HG03159 (cell line): ENCODE results near the gene COL23A1.

Experiments
- ATAC-seq: cut with Tn5 transposase; IDR thresholded peaks from one replicate; pipeline ENCODE4 v1.9.1; 2021; ENCODE audit warnings: mild to moderate bottlenecking, moderate library complexity; ENCODE audit not compliant: unreplicated experiment

Gene COL23A1

GRCh38 chr5:178440181-178440580, 150.0 kb downstream of the COL23A1 start:
- no peak for ATAC-seq

DNA sequence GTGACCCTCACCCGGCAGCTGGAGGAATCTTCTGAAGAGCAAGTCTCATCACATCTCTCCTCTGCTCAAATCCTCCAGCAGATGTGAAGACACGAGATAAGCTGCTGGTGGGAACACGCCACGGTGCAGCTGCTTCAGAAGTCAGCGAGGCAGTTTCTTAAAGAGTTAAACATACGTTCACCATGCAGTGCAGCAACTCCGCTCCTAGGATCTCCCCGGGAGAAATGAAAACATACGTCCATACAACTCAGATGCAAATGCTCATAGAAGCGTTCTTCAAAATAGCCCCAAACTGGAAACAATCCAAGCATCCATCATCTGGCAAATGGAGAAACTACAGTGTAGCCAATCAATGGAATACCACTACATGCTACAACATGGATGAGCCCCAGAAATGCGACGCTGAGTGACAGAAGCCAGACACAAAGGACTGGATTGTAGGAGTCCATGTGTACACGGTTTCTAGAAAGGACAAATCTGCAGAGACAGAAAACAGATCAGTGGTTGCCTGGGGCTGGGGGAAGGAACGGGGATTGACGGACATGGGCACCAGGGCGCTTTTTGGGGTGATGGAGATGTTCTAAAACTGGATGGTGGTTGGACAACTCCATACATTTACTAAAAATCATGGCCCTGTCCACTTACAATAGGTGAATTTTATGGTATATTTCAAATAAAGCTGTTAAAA, 150.6 kb downstream of the COL23A1 start:
- ATAC-seq: no peak

GRCh38 chr5:178438796-178439195, 151.4 kb downstream of the COL23A1 start:
- no peak for ATAC-seq

- ATAC-seq: no peak
Observed at GRCh38 chr5:178437386-178438075, 152.7 kb downstream of the COL23A1 start.

- ATAC-seq: no peak
Observed at GRCh38 chr5:178436326-178436940, 153.8 kb downstream of the COL23A1 start.

DNA sequence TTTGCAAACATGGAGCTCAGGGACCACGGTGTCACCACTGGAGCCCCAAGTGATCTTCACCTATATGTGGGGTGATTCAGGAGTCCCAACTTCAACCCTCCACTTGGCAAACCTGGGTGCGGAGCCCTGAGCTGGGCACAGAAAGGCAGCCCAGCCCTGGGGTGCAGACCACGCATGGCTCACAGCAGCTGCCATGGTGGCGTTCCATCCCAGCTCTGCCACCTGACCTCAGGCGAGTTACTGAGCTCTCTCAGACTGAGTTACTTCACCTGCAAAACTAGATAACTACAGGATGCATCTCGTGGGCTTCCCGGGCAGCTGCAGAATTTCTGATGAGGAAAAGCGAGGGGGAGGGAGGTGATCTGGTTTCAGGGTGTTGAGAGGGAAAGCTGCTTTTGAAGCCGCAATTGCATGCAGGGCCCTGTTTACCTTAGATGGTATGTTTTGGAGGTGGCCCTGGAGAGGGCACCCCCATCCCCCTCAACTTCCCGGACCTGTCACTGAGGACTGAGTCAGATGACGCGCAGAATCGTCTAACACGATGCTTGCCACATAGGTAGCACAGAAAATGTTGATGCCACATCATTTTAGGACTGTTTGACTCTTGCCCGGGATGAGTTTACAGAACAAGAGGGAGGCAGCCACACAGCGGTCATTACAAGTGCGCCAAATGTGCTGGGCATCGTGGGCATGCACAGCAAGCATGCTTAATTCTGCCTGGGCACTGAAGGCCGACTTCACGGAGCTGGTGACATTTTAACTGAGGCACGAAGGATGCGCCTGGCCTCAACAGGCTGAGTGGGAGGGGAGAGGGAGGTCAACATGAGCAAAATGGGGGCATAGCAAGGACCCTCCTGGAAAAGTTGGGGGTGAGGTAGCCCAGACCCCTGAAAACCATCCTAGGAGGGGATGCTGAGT, 154.6 kb downstream of the COL23A1 start:
- no peak for ATAC-seq

DNA sequence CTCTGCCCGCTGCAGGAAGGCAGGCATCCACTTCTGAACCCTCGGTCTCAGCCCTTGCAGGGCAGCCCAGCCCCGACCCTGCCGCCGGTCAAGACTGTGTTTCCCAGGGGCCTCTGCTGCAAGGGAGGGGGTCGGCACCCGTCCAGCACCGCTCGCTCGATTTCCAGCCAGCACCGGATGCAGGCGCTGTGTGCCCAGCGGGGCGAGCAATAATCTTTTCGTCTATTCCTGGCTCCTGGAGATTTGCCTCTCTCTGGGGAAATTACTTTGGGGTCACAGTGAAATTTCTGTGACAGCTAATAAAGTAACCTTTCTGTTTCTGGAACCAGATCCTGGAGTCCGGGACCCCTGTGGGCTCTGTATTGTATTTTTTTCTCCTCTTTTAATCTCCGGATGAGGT, 155.3 kb downstream of the COL23A1 start:
- ATAC-seq: no peak

DNA sequence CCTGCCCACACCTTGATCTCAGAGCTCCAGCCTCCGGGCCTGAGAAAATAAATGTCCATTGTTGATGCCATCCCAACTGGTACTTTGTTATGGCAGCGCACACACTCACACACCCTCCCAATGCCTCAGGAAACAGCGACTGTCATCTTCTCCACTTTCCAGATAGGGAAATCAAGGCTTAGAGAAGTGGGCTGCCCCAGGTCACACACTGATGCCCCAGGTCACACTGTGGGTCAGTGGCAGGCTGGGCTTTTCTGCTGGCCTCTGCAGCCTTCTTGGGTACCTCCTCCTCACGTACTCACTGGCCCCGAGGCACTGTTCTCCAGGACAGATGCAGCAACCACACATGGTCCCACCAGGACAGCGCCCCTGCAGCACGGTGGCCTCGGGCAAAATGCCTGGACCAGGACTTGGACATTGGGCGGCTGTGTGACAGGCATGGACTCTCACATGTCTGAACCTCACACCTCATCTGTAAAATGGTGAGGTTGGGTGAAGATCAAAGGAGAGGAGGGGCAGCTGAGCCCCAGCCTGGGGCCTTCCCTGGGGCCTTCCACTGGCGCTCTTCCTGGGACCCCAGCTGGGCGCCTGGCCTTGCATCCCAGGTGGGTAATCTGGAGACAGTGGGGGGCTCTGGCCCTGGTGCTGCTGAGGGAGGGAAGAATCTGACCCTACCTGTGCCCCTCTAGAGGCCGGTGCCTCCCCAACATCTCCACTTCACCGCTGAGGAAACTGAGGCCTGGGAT, 156.0 kb downstream of the COL23A1 start:
- no peak for ATAC-seq

DNA sequence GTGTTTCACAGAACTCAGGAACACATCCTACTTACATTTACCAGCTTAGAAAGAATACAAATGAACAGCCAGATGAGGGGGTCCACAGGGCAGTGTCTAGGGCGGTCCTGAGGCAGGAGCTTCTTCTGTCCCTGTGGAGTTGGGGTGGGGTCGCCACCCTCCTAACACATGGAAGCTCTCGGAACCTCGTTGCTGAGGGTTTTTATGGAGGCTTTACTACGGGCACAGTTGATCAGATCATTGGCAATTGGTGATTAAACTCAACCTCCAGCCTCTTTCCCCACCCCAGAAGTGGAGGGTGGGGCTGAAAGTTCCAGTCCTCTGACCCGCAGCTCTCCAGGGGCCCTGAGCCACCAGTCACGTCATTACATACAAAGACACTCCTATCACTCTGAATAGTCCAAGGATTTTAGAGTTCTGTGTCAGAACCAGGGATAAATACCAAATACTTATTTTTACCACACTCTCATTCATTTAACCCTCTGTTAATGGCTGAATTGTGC, 156.9 kb downstream of the COL23A1 start:
- no peak for ATAC-seq

- ATAC-seq: no peak
Observed at GRCh38 chr5:178432421-178433272, 157.5 kb downstream of the COL23A1 start.

GRCh38 chr5:178431782-178432165, 158.4 kb downstream of the COL23A1 start:
- ATAC-seq: no peak

GRCh38 chr5:178431063-178431781, 159.0 kb downstream of the COL23A1 start:
- no peak for ATAC-seq

- ATAC-seq: no peak
Observed at GRCh38 chr5:178430186-178431062, 159.8 kb downstream of the COL23A1 start.

- ATAC-seq: no peak
Observed at GRCh38 chr5:178429491-178430185, 160.6 kb downstream of the COL23A1 start.

GRCh38 chr5:178429156-178429468, 161.1 kb downstream of the COL23A1 start:
- no peak for ATAC-seq

- no peak for ATAC-seq
Observed at GRCh38 chr5:178428341-178429155, 161.6 kb downstream of the COL23A1 start.
